SK-MEL-5 (cell line): Measurements from ENCODE around the gene TNFSF10. TPM values are rescaled to one million over a fixed set of nuclear protein-coding genes. Genes with fewer than 3 reads are reported as not detected.
A peak's percentile ranks its signal among the peaks of the same experiment; 100 is the strongest.
"Not testable (repeated sequence)": the region's sequence is repeated elsewhere in the genome, so short reads cannot be mapped to it uniquely, and the experiment has no call there.

ENCODE experiments used
- DNase-seq: peaks from one replicate; pipeline ENCODE4 v3.0.0-alpha.2; 2016; ENCODE audit warnings: low read depth, low spot score
- in situ Hi-C: cut with HindIII; loops from 2 replicates; pipeline ENCODE4 v1.10.0; 2016; ENCODE audit warnings: low sequenced_read_pairs, high pct_unique_total_duplicates, low pct_unique_long_range_greater_than_20kb
- polyA plus RNA-seq, 2 experiments: library from polyadenylated mRNA; depleted of rRNA; stranded (reverse); fragments of >200 nt; gene quantifications; 2 replicates each; pipeline ENCODE4 v1.2.3, GENCODE V29; 2015
- total RNA-seq: library from RNA; depleted of rRNA; stranded (reverse); fragments of >200 nt; shearing (Covaris generic); gene quantifications from 2 replicates; pipeline ENCODE4 v1.2.3, GENCODE V29; 2014; rRNA removed

The TNFSF10 gene
- total RNA-seq: 0.16 TPM in 1 of 2 replicates, not detected in the other
- polyA plus RNA-seq (2015; cell fraction: cytosol; rRNA removed): 1.0 TPM in 1 of 2 replicates, not detected in the other
- polyA plus RNA-seq (2015; cell fraction: nucleus; rRNA removed): 0.53 TPM in 1 of 2 replicates, not detected in the other

DNA sequence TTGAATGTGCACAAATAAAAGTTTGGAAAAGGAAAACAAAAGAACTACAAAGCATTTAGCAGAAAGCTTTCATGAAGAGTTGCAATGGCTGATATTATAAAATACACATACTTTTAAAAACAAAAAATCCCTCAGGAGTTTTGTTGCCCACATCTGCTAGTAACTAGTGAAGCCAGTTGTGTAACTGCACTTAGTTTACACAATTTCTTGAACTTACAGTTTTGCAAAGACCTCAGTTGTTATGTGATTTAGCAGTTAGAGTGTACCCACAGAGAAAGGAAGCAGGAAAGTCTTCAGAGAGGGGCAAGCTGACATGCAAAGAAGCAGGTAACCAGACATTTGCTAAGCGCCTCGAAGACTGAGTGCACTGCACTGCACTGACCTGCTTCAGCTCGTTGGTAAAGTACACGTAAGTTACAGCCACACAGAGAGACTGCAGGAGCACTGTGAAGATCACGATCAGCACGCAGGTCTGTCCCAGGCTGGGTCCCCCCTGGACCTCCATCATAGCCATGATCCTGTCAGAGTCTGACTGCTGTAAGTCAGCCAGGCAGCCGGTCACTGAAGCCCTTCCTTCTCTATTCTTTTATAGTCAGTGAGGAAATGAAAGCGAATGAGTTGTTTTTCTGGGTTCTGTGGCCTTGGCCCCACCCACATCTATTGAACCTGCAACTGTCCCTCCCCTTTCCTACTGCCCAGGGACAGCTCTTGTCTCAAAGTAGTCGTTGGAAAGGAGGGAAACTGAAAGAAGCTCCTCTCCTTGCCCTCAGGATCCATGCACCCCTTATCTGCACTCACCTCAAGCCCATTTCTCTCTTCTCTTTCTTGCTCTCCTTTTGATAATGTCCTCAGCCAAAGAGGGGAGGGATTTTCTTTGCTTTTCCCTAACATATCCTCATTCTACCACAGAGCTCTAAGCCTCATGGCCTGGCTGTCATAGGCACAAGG, at the start of gene TNFSF10:
Gene TNFSF10 (minus strand): TSS at position 560 of the 948 bp plus-strand sequence. CDS start 46 bp downstream, at position 514.
- in situ Hi-C loops: no loop called here
- DNase-seq: no peak

- in situ Hi-C loops: no loop called here
- no peak for DNase-seq
These were observed 46.1 kb upstream of the TNFSF10 start for GRCh38 chr3:172569128-172570008.

- in situ Hi-C loops: no loop called here
- DNase-seq: no peak
These were observed 45.5 kb upstream of the TNFSF10 start for GRCh38 chr3:172568701-172569100.

DNA sequence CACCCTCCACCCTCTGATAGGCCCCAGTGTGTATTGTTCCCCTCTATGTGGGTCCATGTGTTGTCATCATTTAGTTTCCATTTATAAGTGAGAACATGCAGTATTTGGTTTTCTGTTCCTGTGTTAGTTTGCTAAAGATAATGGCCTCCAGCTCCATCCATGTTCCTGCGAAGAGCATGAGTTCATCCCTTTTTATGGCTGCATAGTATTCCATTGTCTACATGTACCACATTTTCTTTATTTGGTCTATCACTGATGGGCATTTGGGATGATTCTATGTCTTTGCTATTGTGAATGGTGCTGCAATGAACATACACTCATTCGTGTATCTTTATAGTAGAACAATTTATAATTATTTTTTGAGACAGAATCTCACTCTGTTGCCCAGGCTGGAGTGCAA, 43.6 kb upstream of the TNFSF10 start:
- DNase-seq, in situ Hi-C loops: not testable (repeated sequence)

DNA sequence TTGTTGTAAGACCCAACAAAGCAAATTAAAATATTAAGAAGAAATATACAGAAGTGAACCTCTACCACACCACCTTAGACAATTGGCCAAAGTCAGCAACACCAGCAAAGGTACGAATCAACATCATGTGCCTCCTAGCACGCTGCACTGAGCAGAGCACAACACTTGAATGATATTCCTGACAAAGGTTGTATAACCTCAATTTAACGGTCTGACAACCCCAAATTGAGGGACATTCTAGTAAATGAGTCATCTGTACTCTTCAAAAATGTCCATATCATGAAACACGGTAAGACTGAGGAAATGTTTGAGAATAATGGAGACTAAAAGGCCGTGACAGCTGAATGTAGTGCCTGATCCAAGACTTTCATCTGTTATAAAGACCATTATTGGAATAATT, 41.3 kb upstream of the TNFSF10 start:
- no peak for DNase-seq

DNA sequence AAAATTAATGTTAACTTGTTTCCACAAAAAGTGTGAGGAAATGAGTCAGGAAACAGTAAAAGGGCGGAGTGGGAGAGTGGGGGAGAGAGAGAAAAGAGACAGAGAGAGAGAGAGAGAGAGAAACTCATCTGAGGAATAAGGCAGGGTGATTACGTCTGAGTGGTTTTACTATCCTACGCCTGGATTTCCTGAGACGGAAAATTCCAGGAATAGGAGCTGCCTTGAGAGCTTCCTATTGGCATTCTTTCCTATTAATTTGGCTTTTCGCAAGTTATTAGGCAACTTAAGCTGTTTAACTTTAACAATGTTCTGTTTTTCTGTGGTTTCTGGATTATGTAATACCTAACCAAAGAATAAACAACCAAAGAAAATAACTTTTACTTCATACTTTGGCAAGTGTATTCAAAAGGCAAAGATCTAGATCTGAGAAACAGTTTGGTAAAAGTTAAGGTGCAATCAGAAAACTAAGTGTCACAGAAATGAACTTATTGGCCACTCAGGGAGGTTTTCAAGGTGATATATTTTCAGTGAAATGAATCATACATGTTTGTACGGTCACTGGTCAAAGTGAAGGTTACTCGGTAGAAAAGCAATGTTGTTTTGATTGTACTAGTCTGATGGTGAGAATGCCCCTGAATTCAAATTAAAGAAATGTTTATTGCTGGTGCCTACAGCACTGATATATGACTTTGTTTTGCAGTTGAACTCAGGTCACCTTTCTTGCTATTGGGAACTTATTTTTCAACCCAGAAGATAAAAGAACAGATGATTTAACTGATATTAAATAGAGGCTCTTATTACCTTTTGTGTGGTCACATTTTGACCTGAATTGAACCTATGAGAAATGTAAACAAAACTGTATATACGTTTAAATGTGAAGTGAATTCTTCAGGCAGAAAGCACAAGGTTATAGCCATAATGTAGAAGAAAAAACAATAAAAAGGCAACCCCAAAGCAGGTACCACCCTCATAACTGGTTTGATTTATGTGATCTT, 39.9 kb upstream of the TNFSF10 start:
- in situ Hi-C loops: no loop called here
- peak; percentile 44 for DNase-seq

More for the DNA sequence above, 41.3 kb upstream of the TNFSF10 start:
- in situ Hi-C loops: no loop called here

DNA sequence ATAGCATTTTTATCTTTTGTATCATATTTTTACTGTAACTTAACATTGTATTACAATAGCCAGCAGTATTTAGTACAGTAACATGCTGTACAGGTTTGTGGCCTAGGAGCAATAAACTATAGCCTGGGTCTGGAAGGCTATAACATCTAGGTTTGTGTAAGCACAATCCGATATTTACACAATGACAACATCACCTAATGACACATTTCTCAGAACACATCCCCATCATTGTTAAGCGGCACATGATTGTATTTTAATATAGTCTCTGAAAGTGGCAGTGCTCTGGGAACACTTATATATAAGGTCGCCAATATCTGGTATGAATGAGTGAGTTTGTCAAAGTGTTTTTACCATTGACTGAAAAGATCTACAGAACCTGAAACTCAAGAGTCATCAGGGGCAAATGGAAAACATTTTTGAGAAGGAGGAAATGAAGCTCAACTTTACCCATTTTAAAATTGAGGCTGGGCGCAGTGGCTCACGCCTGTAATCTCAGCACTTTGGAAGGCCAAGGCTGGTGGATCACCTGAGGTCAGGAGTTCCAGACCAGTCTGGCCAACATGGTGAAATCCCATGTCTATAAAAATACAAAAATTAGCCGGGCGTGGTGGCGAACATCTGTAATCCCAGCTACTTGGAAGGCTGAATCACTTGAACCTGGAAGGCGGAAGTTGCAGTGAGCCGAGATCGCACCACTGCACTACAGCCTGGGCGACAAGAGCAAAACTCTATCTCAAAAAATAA, 38.8 kb upstream of the TNFSF10 start:
- no peak for DNase-seq
- in situ Hi-C loops: no loop called here

DNA sequence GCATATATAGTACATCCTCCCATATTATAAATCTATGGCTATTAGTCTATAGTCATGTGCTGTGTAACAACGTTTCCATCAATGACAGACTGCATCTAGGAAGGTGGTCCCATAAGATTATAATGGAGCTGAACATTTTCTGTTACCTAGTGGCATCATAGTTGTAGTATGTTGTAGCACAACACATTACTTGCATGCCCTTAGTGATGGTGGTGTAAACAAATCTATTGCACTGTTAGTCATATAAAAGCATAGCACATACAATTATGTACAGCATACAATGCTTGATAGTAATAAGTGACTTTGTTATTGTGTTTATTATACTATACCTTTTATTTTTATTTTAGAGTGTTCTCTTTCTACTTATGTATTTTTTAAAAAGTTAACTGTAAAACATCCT, 37.4 kb upstream of the TNFSF10 start:
- in situ Hi-C loops: no loop called here
- no peak for DNase-seq

DNA sequence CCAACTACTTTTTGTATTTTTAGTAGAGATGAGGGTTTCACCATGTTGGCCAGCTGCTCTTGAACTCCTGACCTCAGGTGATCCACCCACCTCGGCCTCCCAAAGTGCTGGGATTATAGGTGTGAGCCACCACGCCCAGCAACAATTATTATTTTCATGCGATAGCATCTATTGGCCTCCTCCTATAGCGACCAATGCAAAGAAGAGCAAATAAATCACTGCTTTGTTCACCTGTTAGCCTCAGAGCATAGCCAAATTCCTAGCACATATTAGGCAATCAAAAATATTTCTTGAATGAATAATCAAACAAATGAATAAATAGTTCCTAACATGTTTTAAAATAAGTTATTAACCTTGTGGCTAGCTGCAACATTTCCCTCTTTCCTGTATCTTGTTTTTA, 36.8 kb upstream of the TNFSF10 start:
- no peak for DNase-seq
- in situ Hi-C loops: no loop called here

GRCh38 chr3:172559020-172559419, 35.8 kb upstream of the TNFSF10 start:
- in situ Hi-C loops: no loop called here
- no peak for DNase-seq

GRCh38 chr3:172557515-172558220, 34.4 kb upstream of the TNFSF10 start:
- in situ Hi-C loops: no loop called here
- no peak for DNase-seq

GRCh38 chr3:172553526-172554252, 30.5 kb upstream of the TNFSF10 start:
- DNase-seq: no peak
- in situ Hi-C loops: no loop called here

GRCh38 chr3:172552607-172553006, 29.4 kb upstream of the TNFSF10 start:
- in situ Hi-C loops: no loop called here
- no peak for DNase-seq

GRCh38 chr3:172551874-172552273, 28.6 kb upstream of the TNFSF10 start:
- DNase-seq: no peak
- in situ Hi-C loops: no loop called here

GRCh38 chr3:172550347-172550943, 27.2 kb upstream of the TNFSF10 start:
- in situ Hi-C loops: no loop called here
- no peak for DNase-seq
